Measurements from ENCODE around the gene CASP6.
A peak's percentile ranks its signal among the peaks of the same experiment; 100 is the strongest.

The CASP6 gene

GRCh38 chr4:109702950-109703663, at the start of gene CASP6:
TSS of gene CASP6 (minus strand) at chr4:109703445. CDS start at chr4:109703395, 50 bp downstream.
- DNase-seq, result peak; percentile 74

- no peak for DNase-seq
These were observed 49.3 kb upstream of the CASP6 start for GRCh38 chr4:109752525-109752924.

- DNase-seq, result no peak
These were observed 48.6 kb upstream of the CASP6 start for GRCh38 chr4:109751852-109752251.

GRCh38 chr4:109750652-109751244, 47.5 kb upstream of the CASP6 start:
- DNase-seq, result no peak

- no peak for DNase-seq
These were observed 46.3 kb upstream of the CASP6 start for GRCh38 chr4:109749388-109750082.

GRCh38 chr4:109748114-109748513, 44.9 kb upstream of the CASP6 start:
- no peak for DNase-seq

GRCh38 chr4:109746728-109747127, 43.5 kb upstream of the CASP6 start:
- DNase-seq, result no peak

- no peak for DNase-seq
These were observed 42.6 kb upstream of the CASP6 start for GRCh38 chr4:109745830-109746229.

GRCh38 chr4:109739547-109739946, 36.3 kb upstream of the CASP6 start:
- DNase-seq, result no peak

GRCh38 chr4:109738104-109738872, 35.0 kb upstream of the CASP6 start:
- no peak for DNase-seq

GRCh38 chr4:109735566-109736365, 32.5 kb upstream of the CASP6 start:
- DNase-seq, result no peak

- DNase-seq, result no peak
These were observed 30.5 kb upstream of the CASP6 start for GRCh38 chr4:109733728-109734127.

- no peak for DNase-seq
These were observed 27.6 kb upstream of the CASP6 start for GRCh38 chr4:109730619-109731545.

GRCh38 chr4:109729718-109730618, 26.7 kb upstream of the CASP6 start, which contains the start of gene PLA2G12A:
TSS of gene PLA2G12A (minus strand) at chr4:109730070. CDS start at chr4:109729809, 261 bp downstream.
- peak; percentile 85 for DNase-seq

- DNase-seq, result no peak
These were observed 26.0 kb upstream of the CASP6 start for GRCh38 chr4:109729117-109729717.

GRCh38 chr4:109728385-109728784, 25.1 kb upstream of the CASP6 start:
- no peak for DNase-seq

- DNase-seq, result no peak
These were observed 19.9 kb upstream of the CASP6 start for GRCh38 chr4:109723110-109723509.

GRCh38 chr4:109722357-109722756, 19.1 kb upstream of the CASP6 start:
- no peak for DNase-seq

GRCh38 chr4:109721033-109721432, 17.8 kb upstream of the CASP6 start:
- DNase-seq, result no peak

- no peak for DNase-seq
These were observed 16.4 kb upstream of the CASP6 start for GRCh38 chr4:109719604-109720003.
